MM.1S (cell line): Measurements from ENCODE around the gene IL10RB.

Experiments used
- CTCF ChIP-seq: fragments of 300-600 bp; sonication (generic); IDR thresholded peaks from 2 replicates; pipeline ENCODE4 v1.5.1; 2016; ENCODE audit warnings: antibody characterized with exemption, low read length, mixed read lengths
- EZH2 ChIP-seq: fragments of 300-600 bp; sonication (generic); optimal IDR thresholded peaks from 2 replicates; pipeline ENCODE3; 2017; ENCODE audit warnings: low read depth, mild to moderate bottlenecking, antibody characterized with exemption, low read length, mixed read lengths
- EZH2phosphoT487 ChIP-seq: fragments of 300-600 bp; sonication (generic); IDR thresholded peaks from 2 replicates; pipeline ENCODE4 v1.6.1; 2018; ENCODE audit warnings: antibody characterized with exemption, low read length

- TF ChIP-seq EZH2 = no peak
- no peak for TF ChIP-seq CTCF
- no peak for TF ChIP-seq EZH2phosphoT487
Measured at GRCh38 chr21:33327792-33328433, 61.7 kb downstream of the IL10RB start.
